AG09309 (cell line): Measurements from ENCODE around the gene BTC.
"Not testable (repeated sequence)": the region's sequence is repeated elsewhere in the genome, so short reads cannot be mapped to it uniquely, and the experiment has no call there.

ENCODE experiments used
- DNase-seq: peaks from one replicate; pipeline ENCODE4 v3.0.0-alpha.2; 2010; ENCODE audit warnings: low read depth
- H3K4me3 ChIP-seq: 2 replicates; pipeline ENCODE4 v1.5.1; 2011; ENCODE audit warnings: mild to moderate bottlenecking, low read depth, low read length, moderate library complexity; ENCODE audit not compliant: control insufficient read depth
- TF ChIP-seq, protein P1 (sequence below): IDR thresholded peaks from 2 replicates; pipeline ENCODE4 v1.5.1; 2011; ENCODE audit warnings: mild to moderate bottlenecking, low read depth, low read length, inconsistent platforms; ENCODE audit not compliant: insufficient read depth, control insufficient read depth; ENCODE audit errors: missing control alignments

BTC gene

DNA sequence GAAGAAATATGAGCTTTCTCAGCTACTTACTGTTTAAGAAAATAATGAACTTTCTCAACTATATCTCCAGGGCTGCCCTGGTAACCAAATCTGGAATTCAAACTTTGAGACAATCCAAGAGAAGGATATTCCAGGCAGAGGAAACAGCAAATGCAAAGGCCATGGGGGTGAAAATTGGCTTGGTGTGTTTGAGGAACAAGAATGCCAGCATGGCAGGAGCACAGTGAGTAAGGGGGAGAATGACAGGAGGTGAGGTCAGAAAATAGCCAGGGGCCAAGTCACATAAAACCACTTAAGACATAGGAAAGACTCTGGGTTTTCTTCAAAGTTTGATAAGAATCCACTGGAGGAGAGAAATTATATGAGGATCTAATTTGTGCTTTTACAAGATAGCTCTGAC lies 27.2 kb upstream of the BTC start:
- no peak overlapping the region for H3K4me3 ChIP-seq
- DNase-seq, result no peak
- TF ChIP-seq, protein P1, sequence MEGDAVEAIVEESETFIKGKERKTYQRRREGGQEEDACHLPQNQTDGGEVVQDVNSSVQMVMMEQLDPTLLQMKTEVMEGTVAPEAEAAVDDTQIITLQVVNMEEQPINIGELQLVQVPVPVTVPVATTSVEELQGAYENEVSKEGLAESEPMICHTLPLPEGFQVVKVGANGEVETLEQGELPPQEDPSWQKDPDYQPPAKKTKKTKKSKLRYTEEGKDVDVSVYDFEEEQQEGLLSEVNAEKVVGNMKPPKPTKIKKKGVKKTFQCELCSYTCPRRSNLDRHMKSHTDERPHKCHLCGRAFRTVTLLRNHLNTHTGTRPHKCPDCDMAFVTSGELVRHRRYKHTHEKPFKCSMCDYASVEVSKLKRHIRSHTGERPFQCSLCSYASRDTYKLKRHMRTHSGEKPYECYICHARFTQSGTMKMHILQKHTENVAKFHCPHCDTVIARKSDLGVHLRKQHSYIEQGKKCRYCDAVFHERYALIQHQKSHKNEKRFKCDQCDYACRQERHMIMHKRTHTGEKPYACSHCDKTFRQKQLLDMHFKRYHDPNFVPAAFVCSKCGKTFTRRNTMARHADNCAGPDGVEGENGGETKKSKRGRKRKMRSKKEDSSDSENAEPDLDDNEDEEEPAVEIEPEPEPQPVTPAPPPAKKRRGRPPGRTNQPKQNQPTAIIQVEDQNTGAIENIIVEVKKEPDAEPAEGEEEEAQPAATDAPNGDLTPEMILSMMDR, result no peak

DNA sequence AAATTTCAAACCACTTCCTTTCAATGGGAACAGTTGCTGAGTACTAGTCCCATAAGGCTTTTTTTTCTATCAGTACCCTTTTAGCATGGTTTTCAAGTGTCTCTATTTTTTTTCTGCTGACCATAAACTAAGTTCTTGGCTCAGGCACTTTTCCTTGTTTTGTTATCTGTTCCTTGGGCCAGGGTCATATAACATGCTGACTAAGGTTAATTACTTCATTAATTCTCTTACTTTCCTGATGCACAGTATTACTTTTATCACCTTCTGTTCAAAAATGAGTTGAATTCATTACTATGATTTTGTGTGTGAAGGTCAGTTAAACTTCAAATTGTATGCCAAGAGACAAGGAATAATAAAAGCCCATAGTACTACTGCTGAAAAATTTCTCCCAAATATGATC lies 19.7 kb upstream of the BTC start:
- no peak overlapping the region for H3K4me3 ChIP-seq
- DNase-seq, result no peak
- TF ChIP-seq, protein P1, result no peak

DNA sequence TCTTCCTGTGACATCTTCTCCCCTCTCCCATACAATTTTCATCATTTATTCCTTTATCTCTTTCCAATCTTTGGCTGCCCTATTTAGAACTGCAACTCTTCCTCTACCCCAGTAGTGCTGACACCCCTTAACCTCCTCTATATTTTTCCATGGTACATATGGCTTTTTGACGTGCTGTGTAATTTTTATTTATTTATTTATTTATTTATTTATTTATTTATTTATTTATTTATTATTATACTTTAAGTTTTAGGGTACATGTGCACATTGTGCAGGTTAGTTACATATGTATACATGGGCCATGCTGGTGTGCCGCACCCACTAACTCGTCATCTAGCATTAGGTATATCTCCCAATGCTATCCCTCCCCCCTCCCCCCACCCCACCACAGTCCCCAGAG lies 17.7 kb upstream of the BTC start:
- H3K4me3 ChIP-seq, DNase-seq: not testable (repeated sequence)

DNA sequence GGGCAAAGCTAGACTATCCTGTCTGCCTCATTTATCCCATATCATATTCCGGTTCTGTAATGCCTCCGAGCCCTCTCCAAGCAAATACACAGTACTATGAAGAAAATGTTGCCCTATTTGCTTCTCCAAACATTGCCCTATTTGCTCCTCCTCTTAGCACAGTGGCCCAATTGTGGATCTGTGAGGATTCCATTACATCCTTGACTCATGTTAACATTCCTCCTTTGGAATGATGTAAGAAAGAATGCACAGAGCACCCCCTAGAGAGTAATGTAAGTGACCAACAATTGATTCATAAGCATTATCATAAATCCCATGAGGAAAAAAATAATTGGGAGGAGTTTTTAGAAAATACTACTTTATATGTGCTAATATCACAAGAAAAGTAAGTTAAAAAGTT lies 11.3 kb upstream of the BTC start:
- no peak for DNase-seq
- H3K4me3 ChIP-seq, result no peak overlapping the region
- TF ChIP-seq, protein P1, result no peak

DNA sequence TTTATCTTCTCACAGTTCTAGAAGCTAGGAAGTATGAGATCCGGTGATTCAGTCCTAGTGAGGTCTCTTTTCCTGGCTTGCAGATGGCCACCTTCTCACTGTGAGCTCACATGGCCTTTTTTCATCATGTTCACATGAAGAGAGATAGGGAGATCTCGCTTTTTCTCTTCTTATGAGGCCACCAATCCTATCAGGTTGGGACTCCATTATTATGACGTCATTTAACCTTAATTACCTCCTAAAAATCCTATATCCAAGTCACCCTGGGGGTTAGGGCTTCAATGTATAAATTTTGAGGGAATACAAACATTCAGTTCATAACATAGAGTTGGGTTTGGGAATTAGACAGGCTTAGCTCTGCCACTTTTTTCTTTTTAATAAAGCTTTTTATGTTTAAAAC lies 6.0 kb upstream of the BTC start:
- H3K4me3 ChIP-seq, result no peak overlapping the region
- no peak for DNase-seq

DNA sequence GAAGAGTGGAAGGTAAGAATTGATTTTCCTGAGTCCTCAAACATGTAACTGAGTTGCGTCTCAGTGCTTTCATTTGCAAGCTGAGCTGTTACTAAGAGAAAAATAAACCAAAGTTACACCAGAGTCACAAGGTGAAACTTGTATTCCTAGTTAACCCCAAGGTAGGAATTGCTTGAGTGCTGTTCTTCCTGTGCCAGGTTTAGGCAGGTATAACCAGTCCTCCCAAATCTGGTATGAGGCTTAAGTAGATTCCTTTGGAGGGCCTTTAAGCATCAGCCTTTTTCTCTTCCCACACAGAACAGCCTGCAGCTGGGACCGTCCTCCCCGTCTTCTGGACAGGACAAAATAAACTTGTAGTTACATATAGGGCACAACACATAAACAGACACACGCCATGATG lies 2.3 kb upstream of the BTC start:
- TF ChIP-seq, protein P1, result no peak
- no peak overlapping the region for H3K4me3 ChIP-seq

More for the DNA sequence above, 6.0 kb upstream of the BTC start:
- TF ChIP-seq, protein P1, result no peak

DNA sequence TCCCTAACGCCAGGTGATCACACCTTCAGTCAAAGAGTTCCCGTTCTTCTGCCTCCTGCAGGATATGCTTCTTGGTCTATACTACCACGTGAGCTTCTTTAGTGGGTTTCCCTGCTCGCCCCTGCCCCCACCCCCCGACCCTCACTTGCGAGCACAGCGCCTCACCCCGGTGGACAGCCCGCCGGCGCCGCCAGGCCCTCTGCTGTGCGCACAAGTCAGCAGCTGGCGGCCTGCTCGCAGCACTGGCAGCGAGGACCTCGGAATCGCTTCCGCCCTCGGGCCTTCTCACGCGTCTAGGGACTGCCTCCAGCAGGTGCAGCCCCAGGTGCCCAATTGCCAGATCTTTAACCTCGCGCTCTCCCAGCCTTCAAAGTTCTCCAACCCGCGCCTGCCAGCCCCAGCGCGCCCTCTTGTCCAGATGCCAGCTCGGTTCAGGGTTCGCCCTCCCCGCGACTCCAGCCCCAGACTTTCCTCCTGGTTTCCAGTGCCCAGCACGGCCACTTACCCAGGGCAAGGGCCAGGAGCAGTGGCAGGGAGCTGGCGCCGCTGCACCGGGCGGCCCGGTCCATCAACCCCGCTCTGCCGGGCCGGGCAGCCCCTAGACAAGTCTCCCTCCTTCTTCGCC lies 454 bp downstream of the BTC start:
- H3K4me3 ChIP-seq, result peak overlapping the region; percentile 50
- TF ChIP-seq, protein P1, result peak; percentile 24
- no peak for DNase-seq

More for the DNA sequence above, 2.3 kb upstream of the BTC start:
- DNase-seq, result no peak
